Activated B cell treated with CpG ODN at 0.5 μM for 24 hours (primary cell): ENCODE data around the gene NCK1. TPM values are rescaled to one million over a fixed set of nuclear protein-coding genes. Genes with fewer than 3 reads are reported as not detected.
A peak's percentile ranks its signal among the peaks of the same experiment; 100 is the strongest.

Experiments used
- ATAC-seq: fragments of 200-7000 bp; cut with Tn5 transposase; one replicate; pipeline ENCODE4 v1.10.0; 2021; ENCODE audit warnings: low read depth, mild to moderate bottlenecking, moderate library complexity
- CTCF ChIA-PET: fragments of 350-600 bp; sonication (Branson Sonifier 250); formaldehyde crosslinking; loops from one replicate; lab custom pipeline; 2021; ENCODE audit warnings: antibody characterized with exemption; lab: Charles Lee
- POLR2A ChIA-PET: fragments of 350-600 bp; sonication (Branson Sonifier 250); formaldehyde crosslinking; loops from one replicate; lab custom pipeline; 2021; ENCODE audit warnings: antibody characterized with exemption; lab: Charles Lee
- DNase-seq: peaks from one replicate; pipeline ENCODE4 v3.0.0; 2022
- H3K27ac Mint-ChIP-seq: one replicate; pipeline ENCODE4 v1.8.0; 2020; ENCODE audit warnings: mixed read lengths
- H3K27me3 Mint-ChIP-seq: one replicate; pipeline ENCODE4 v1.8.0; 2021; ENCODE audit warnings: mixed read lengths
- H3K36me3 Mint-ChIP-seq: one replicate; pipeline ENCODE4 v1.8.0; 2021; ENCODE audit warnings: low read depth, mixed read lengths
- H3K4me1 Mint-ChIP-seq: one replicate; pipeline ENCODE4 v1.8.0; 2021; ENCODE audit warnings: mixed read lengths
- H3K4me3 Mint-ChIP-seq: one replicate; pipeline ENCODE4 v1.8.0; 2020; ENCODE audit warnings: mild to moderate bottlenecking, mixed read lengths
- H3K9me3 Mint-ChIP-seq: one replicate; pipeline ENCODE4 v1.8.0; 2020; ENCODE audit warnings: mixed read lengths
- intact Hi-C: fragments of 100-400 bp; cut with micrococcal nuclease; formaldehyde crosslinking; loops from one replicate; pipeline ENCODE4 v1.15.1; 2024
- total RNA-seq: library from RNA; stranded (reverse); gene quantifications from 2 replicates; pipeline ENCODE4 v1.2.3, GENCODE V29; 2022
- TF ChIP-seq, protein P1 (sequence below): fragments of 200-600 bp; IDR thresholded peaks from one replicate; pipeline ENCODE4 v1.8.0; 2022; ENCODE audit warnings: antibody characterized with exemption, mild to moderate bottlenecking

The NCK1 gene
- total RNA-seq, 1 donor from 2014 or later = 29.7 TPM

DNA sequence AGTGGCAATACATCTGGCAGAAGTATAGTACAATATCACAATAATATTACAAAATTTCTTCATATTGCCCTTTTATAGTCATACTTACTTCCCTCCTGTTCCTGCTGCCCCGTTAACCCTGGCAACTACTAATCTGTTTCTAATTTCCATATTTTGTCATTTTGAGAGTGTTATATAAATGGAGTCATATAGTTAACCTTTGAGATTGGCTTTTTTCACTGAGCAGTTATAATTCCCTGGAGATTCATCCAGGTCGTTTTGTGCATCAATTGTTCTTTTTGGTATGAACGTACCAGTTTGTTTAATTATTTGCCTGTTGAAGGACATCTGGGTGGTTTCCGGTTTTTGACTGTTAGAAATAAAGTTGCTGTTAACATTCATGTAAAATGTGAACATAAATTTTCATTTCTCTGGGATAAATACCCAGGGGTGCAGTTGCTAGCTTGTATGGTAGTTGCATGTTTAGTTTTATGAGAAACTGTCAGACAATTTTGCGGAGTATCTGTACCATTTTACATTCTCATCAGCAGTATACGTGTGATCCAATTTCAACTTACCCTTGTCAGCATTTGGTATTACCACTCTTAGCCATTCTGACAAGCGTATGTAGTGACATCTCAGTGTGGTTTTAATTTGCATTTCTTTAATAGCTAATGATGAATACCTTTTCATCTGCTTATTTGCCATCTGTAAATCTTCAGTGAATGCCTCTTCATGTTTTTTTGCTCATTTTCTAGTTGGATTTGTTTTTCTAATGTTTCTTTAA is 63.6 kb downstream of the NCK1 start:
- DNase-seq (no peak), ATAC-seq (peak; percentile 37)
- H3K36me3 Mint-ChIP-seq = peaks cover 24% of the 10 kb centered on the region
- TF ChIP-seq, protein P1, sequence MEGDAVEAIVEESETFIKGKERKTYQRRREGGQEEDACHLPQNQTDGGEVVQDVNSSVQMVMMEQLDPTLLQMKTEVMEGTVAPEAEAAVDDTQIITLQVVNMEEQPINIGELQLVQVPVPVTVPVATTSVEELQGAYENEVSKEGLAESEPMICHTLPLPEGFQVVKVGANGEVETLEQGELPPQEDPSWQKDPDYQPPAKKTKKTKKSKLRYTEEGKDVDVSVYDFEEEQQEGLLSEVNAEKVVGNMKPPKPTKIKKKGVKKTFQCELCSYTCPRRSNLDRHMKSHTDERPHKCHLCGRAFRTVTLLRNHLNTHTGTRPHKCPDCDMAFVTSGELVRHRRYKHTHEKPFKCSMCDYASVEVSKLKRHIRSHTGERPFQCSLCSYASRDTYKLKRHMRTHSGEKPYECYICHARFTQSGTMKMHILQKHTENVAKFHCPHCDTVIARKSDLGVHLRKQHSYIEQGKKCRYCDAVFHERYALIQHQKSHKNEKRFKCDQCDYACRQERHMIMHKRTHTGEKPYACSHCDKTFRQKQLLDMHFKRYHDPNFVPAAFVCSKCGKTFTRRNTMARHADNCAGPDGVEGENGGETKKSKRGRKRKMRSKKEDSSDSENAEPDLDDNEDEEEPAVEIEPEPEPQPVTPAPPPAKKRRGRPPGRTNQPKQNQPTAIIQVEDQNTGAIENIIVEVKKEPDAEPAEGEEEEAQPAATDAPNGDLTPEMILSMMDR = no peak
- H3K27ac Mint-ChIP-seq = no peak overlapping the region
- CTCF ChIA-PET = no interaction called here
- peaks cover 48% of the 10 kb centered on the region for H3K4me1 Mint-ChIP-seq
- peak overlapping the region; percentile 44 for H3K4me3 Mint-ChIP-seq
- POLR2A ChIA-PET = no interaction called here
- intact Hi-C loops = loop anchor here (5.0 kb wide), 1 partner anchor 108 kb away; the partner anchor contains the start of gene SLC35G2
- no peaks in the 10 kb centered on the region for H3K27me3 Mint-ChIP-seq
- H3K9me3 Mint-ChIP-seq = no peaks in the 10 kb centered on the region

DNA sequence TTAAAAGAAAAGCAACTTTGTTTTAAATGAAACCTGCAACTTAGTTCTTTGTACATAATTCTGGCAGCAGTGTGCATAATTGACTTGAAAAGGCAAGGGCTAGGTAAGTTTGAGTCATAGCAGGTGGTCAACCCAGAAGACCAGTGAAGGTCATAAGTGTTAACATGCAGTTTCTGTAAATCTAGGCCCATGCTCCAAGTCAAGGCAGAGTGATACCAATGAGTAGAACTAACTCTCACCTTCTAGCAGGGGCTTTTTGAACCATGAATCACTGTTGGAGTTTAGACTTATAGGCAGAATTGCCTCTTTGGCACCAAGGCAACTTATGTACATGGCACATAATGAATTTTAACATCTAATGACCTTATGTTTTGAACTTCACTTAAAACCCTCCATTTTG is 66.2 kb downstream of the NCK1 start:
- no peaks in the 10 kb centered on the region for H3K27me3 Mint-ChIP-seq
- no peak overlapping the region for H3K27ac Mint-ChIP-seq
- ATAC-seq (peak; percentile 32), DNase-seq (no peak)
- ChIA-PET POLR2A (interaction anchor here (0.6 to 0.7 kb wide), 2 partner anchors 48 to 176 kb away, joined by 4 read pairs; no protein-coding TSS in a partner anchor), CTCF (no interaction called here)
- H3K36me3 Mint-ChIP-seq = peaks cover 27% of the 10 kb centered on the region
- TF ChIP-seq, protein P1 = no peak
- H3K9me3 Mint-ChIP-seq = no peaks in the 10 kb centered on the region
- no peak overlapping the region for H3K4me3 Mint-ChIP-seq
- intact Hi-C loops = loop anchor here (5.0 kb wide), 1 partner anchor 111 kb away; the partner anchor contains the start of gene SLC35G2
- peaks cover 53% of the 10 kb centered on the region for H3K4me1 Mint-ChIP-seq

DNA sequence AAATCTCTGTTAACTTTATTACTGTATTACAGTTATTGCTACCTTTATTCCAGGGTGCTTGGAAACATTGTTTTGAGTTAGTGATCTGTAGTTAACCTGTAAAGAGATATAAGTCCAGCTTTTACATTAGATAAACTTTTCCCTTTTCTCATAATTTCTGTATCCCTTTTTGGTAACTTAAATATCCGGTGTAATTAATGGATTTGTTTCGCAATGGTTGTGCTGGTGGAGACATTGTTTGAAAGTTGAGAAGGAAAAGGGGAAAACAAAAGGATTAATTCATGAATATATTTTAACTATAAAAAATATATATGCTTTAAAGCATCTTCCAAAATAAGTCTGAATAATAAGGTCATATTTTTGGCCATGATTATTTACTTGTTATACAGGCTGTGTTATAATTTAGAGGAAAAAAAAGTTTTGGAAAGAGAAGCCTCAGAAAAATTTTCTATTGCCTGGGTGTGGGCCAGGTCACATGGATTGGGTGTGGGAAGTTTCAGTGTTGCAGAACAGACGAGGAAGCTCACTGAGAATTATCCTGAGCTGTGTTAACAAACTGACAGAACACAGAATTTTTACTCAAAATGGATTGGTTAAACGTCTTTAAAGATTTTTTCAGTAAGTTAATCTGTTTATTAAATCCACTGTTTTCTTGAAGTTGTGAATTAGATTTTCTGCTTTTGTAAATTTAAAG is 68.1 kb downstream of the NCK1 start:
- intact Hi-C loops = loop anchor here (5.0 kb wide), 2 partner anchors 113 to 178 kb away; partner anchors contain the start of genes SLC35G2 and STAG1
- no peaks in the 10 kb centered on the region for H3K9me3 Mint-ChIP-seq
- no peaks in the 10 kb centered on the region for H3K27me3 Mint-ChIP-seq
- peaks cover 55% of the 10 kb centered on the region for H3K4me1 Mint-ChIP-seq
- ChIA-PET POLR2A (no interaction called here), CTCF (no interaction called here)
- TF ChIP-seq, protein P1 = no peak
- DNase-seq (no peak), ATAC-seq (no peak)
- H3K36me3 Mint-ChIP-seq = peaks cover 43% of the 10 kb centered on the region
- no peak overlapping the region for H3K4me3 Mint-ChIP-seq
- H3K27ac Mint-ChIP-seq = no peak overlapping the region

DNA sequence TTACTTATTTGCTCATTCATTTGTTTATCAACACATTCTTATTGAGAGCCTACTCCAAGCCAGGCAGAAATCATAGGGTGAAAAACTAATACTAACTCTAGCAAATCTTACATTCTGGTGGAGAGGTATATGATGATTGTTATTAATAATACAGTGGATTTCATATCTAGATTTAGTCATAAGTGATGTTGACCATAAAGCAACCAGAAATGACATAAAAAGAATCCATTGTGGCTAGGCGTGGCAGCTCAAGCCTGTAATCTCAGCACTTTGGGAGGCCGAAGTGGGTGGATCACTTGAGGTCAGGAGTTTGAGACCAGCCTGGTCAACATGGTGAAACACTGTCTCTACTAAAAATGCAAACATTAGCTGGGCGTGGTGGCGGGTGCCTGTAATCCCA is 69.6 kb downstream of the NCK1 start:
- ChIA-PET POLR2A (interaction anchor here (0.7 kb wide), 2 partner anchors 85 to 735 kb away, joined by 3 to 4 read pairs; partner anchors contain the start of gene MSL2), CTCF (no interaction called here)
- Mint-ChIP-seq H3K4me1 (peaks cover 52% of the 10 kb centered on the region), H3K4me3 (no peak overlapping the region), H3K36me3 (peaks cover 51% of the 10 kb centered on the region), H3K27me3 (no peaks in the 10 kb centered on the region), H3K27ac (peak overlapping the region; percentile 47), H3K9me3 (peaks cover 3% of the 10 kb centered on the region)
- intact Hi-C loops = loop anchor here (2.0 to 5.0 kb wide), 3 partner anchors 15 to 179 kb away; partner anchors contain the start of genes NCK1 and STAG1
- DNase-seq = no peak
- TF ChIP-seq, protein P1 = no peak
- no peak for ATAC-seq
